ENCODE data around the gene ASCL4.

Gene ASCL4

GRCh38 chr12:107760809-107761501 is 13.5 kb upstream of the ASCL4 start, which contains the start of gene PRDM4:
TSS of gene PRDM4 (minus strand) at chr12:107761137. CDS start at chr12:107760515, 622 bp downstream.
- peaks cover 14 to 29% (median 24%) of the 10 kb centered on the region in 4 experiments for H3K4me1 ChIP-seq (ENCODE audit: control extremely low read depth in 1 of 4, control insufficient read depth in 4 of 4, insufficient read depth in 4 of 4, low read length in 3 of 4)
- H3K27ac ChIP-seq (ENCODE audit: insufficient read depth in 1 of 2, low read depth in 1 of 2, low read length in 2 of 2, poor library complexity in 1 of 2, severe bottlenecking in 2 of 2): peak within 1 kb of the TSS in 1 of 2 experiments; percentile 72
- peaks cover 0 to 2% (median 0%) of the 10 kb centered on the region in 5 experiments for H3K9me3 ChIP-seq (ENCODE audit: control extremely low read depth in 1 of 5, control insufficient read depth in 4 of 5, insufficient read depth in 2 of 5, low read depth in 1 of 5, low read length in 4 of 5)
- peak; percentile 93 to 97 (median 96) for DNase-seq
- POLR2A ChIA-PET: no interaction called here
- under 1% methylated on average over 77 of the region's 83 CpGs for WGBS (ENCODE audit: insufficient coverage)
- peaks cover 0 to 3% (median 0%) of the 10 kb centered on the region in 5 experiments for H3K27me3 ChIP-seq (replicated peaks in 2 of 5; ENCODE audit: control insufficient read depth in 4 of 5, insufficient read depth in 5 of 5, low read length in 4 of 5)
- CTCF ChIA-PET: interaction anchor here (0.8 to 1.2 kb wide), 3 partner anchors 124 to 157 kb away, joined by 3 to 4 read pairs (median 3); no protein-coding TSS in a partner anchor
- H3K4me3 ChIP-seq (ENCODE audit: control insufficient read depth in 1 of 7, extremely low read depth in 1 of 7, insufficient read depth in 4 of 7, low read depth in 2 of 7, low read length in 6 of 7): peak within 1 kb of the TSS; percentile 76 to 95 (median 86)
- peaks cover 3 to 13% (median 8%) of the 10 kb centered on the region in 4 experiments for H3K36me3 ChIP-seq (ENCODE audit: control insufficient read depth in 4 of 4, insufficient read depth in 4 of 4, low read length in 3 of 4)

- ChIA-PET POLR2A (no interaction called here), CTCF (interaction anchor here (1.1 to 1.4 kb wide), 3 partner anchors 127 to 157 kb away, joined by 3 to 5 read pairs (median 3); no protein-coding TSS in a partner anchor)
- Histone ChIP-seq H3K4me3 (ENCODE audit: control insufficient read depth in 1 of 7, extremely low read depth in 1 of 7, insufficient read depth in 4 of 7, low read depth in 2 of 7, low read length in 6 of 7) (peak overlapping the region; percentile 76 to 95 (median 86)), H3K36me3 (ENCODE audit: control insufficient read depth in 4 of 4, insufficient read depth in 4 of 4, low read length in 3 of 4) (peaks cover 3 to 8% (median 6%) of the 10 kb centered on the region in 4 experiments), H3K9me3 (ENCODE audit: control extremely low read depth in 1 of 5, control insufficient read depth in 4 of 5, insufficient read depth in 2 of 5, low read depth in 1 of 5, low read length in 4 of 5) (peaks cover 0 to 2% (median 0%) of the 10 kb centered on the region in 5 experiments), H3K27ac (ENCODE audit: insufficient read depth in 1 of 2, low read depth in 1 of 2, low read length in 2 of 2, poor library complexity in 1 of 2, severe bottlenecking in 2 of 2) (peak overlapping the region in 1 of 2 experiments; percentile 30), H3K27me3 (replicated peaks in 2 of 5; ENCODE audit: control insufficient read depth in 4 of 5, insufficient read depth in 5 of 5, low read length in 4 of 5) (peaks cover 0 to 3% (median 0%) of the 10 kb centered on the region in 5 experiments), H3K4me1 (ENCODE audit: control extremely low read depth in 1 of 4, control insufficient read depth in 4 of 4, insufficient read depth in 4 of 4, low read length in 3 of 4) (peaks cover 14 to 29% (median 24%) of the 10 kb centered on the region in 4 experiments)
- DNase-seq: peak; percentile 22 to 41 (median 29)
- WGBS (ENCODE audit: insufficient coverage): 4% methylated on average over 12 of the region's 12 CpGs
Measured at GRCh38 chr12:107761502-107761904, 13.0 kb upstream of the ASCL4 start.

GRCh38 chr12:107762874-107763273 is 11.6 kb upstream of the ASCL4 start:
- H3K9me3 ChIP-seq (ENCODE audit: control extremely low read depth in 1 of 5, control insufficient read depth in 4 of 5, insufficient read depth in 2 of 5, low read depth in 1 of 5, low read length in 4 of 5): peaks cover 0 to 2% (median 0%) of the 10 kb centered on the region in 5 experiments
- H3K4me3 ChIP-seq (ENCODE audit: control insufficient read depth in 1 of 7, extremely low read depth in 1 of 7, insufficient read depth in 4 of 7, low read depth in 2 of 7, low read length in 6 of 7): no peak overlapping the region
- H3K27me3 ChIP-seq (replicated peaks in 2 of 5; ENCODE audit: control insufficient read depth in 4 of 5, insufficient read depth in 5 of 5, low read length in 4 of 5): peaks cover 0 to 5% (median 0%) of the 10 kb centered on the region in 5 experiments
- ChIA-PET CTCF (interaction anchor here (0.7 to 1.7 kb wide), 7 partner anchors 23 to 1855 kb away, joined by 3 to 5 read pairs (median 4); no protein-coding TSS in a partner anchor), POLR2A (interaction anchor here (0.5 kb wide), 1 partner anchor 298 kb away, joined by 3 read pairs; no protein-coding TSS in a partner anchor)
- H3K36me3 ChIP-seq (ENCODE audit: control insufficient read depth in 4 of 4, insufficient read depth in 4 of 4, low read length in 3 of 4): peaks cover 0 to 2% (median 0%) of the 10 kb centered on the region in 4 experiments
- WGBS (ENCODE audit: insufficient coverage): 100% methylated on average over 1 of the region's 1 CpG
- H3K27ac ChIP-seq (ENCODE audit: insufficient read depth in 1 of 2, low read depth in 1 of 2, low read length in 2 of 2, poor library complexity in 1 of 2, severe bottlenecking in 2 of 2): no peak overlapping the region
- H3K4me1 ChIP-seq (ENCODE audit: control extremely low read depth in 1 of 4, control insufficient read depth in 4 of 4, insufficient read depth in 4 of 4, low read length in 3 of 4): peaks cover 14 to 29% (median 24%) of the 10 kb centered on the region in 4 experiments
- no peak for DNase-seq

GRCh38 chr12:107764626-107765025 is 9.9 kb upstream of the ASCL4 start:
- Histone ChIP-seq H3K27ac (ENCODE audit: insufficient read depth in 1 of 2, low read depth in 1 of 2, low read length in 2 of 2, poor library complexity in 1 of 2, severe bottlenecking in 2 of 2) (no peak overlapping the region), H3K4me3 (ENCODE audit: control insufficient read depth in 1 of 7, extremely low read depth in 1 of 7, insufficient read depth in 4 of 7, low read depth in 2 of 7, low read length in 6 of 7) (no peak overlapping the region), H3K9me3 (ENCODE audit: control extremely low read depth in 1 of 5, control insufficient read depth in 4 of 5, insufficient read depth in 2 of 5, low read depth in 1 of 5, low read length in 4 of 5) (peaks cover 0 to 2% (median 0%) of the 10 kb centered on the region in 5 experiments), H3K27me3 (replicated peaks in 2 of 5; ENCODE audit: control insufficient read depth in 4 of 5, insufficient read depth in 5 of 5, low read length in 4 of 5) (peaks cover 0 to 5% (median 0%) of the 10 kb centered on the region in 5 experiments), H3K36me3 (ENCODE audit: control insufficient read depth in 4 of 4, insufficient read depth in 4 of 4, low read length in 3 of 4) (no peaks in the 10 kb centered on the region), H3K4me1 (ENCODE audit: control extremely low read depth in 1 of 4, control insufficient read depth in 4 of 4, insufficient read depth in 4 of 4, low read length in 3 of 4) (peaks cover 11 to 17% (median 14%) of the 10 kb centered on the region in 4 experiments)
- CTCF ChIA-PET: interaction anchor here (1.3 to 2.0 kb wide), 2 partner anchors 18 to 149 kb away, joined by 4 read pairs; no protein-coding TSS in a partner anchor
- DNase-seq: no peak
- no CpG with 5 or more reads among the region's 4 CpGs for WGBS (ENCODE audit: insufficient coverage)
- POLR2A ChIA-PET: no interaction called here

- Histone ChIP-seq H3K9me3 (ENCODE audit: control extremely low read depth in 1 of 5, control insufficient read depth in 4 of 5, insufficient read depth in 2 of 5, low read depth in 1 of 5, low read length in 4 of 5) (peaks cover 0 to 2% (median 0%) of the 10 kb centered on the region in 5 experiments), H3K4me1 (ENCODE audit: control extremely low read depth in 1 of 4, control insufficient read depth in 4 of 4, insufficient read depth in 4 of 4, low read length in 3 of 4) (peaks cover 4 to 10% (median 8%) of the 10 kb centered on the region in 4 experiments), H3K36me3 (ENCODE audit: control insufficient read depth in 4 of 4, insufficient read depth in 4 of 4, low read length in 3 of 4) (no peaks in the 10 kb centered on the region), H3K4me3 (ENCODE audit: control insufficient read depth in 1 of 7, extremely low read depth in 1 of 7, insufficient read depth in 4 of 7, low read depth in 2 of 7, low read length in 6 of 7) (no peak overlapping the region), H3K27ac (ENCODE audit: insufficient read depth in 1 of 2, low read depth in 1 of 2, low read length in 2 of 2, poor library complexity in 1 of 2, severe bottlenecking in 2 of 2) (no peak overlapping the region), H3K27me3 (replicated peaks in 2 of 5; ENCODE audit: control insufficient read depth in 4 of 5, insufficient read depth in 5 of 5, low read length in 4 of 5) (peaks cover 0 to 5% (median 0%) of the 10 kb centered on the region in 5 experiments)
- ChIA-PET POLR2A (no interaction called here), CTCF (interaction anchor here (1.3 to 2.0 kb wide), 2 partner anchors 17 to 148 kb away, joined by 4 read pairs; no protein-coding TSS in a partner anchor)
- no peak for DNase-seq
- WGBS (ENCODE audit: insufficient coverage): no CpG with 5 or more reads among the region's 1 CpG
Measured at GRCh38 chr12:107765316-107765715, 9.2 kb upstream of the ASCL4 start.

DNA sequence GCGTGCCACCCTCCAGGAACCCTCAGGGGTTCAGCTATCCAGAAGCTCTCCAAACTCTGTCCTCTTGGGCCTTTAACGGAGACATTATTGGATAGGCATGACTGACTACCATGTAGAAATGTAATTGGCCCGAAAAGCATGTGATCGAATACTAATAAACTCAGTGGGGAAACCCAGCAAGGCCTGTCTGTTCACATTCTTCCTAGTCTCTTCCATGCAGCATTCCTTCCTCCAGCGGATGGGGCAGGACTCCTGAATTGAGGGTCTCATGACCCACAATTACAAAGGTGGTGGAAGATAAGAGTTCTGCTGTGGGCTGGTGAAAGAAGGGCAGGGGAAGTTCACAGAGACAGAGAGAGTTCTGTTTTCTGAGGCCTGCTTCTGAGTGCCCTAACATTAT is 7.0 kb upstream of the ASCL4 start:
- peaks cover 0 to 2% (median 0%) of the 10 kb centered on the region in 5 experiments for H3K9me3 ChIP-seq (ENCODE audit: control extremely low read depth in 1 of 5, control insufficient read depth in 4 of 5, insufficient read depth in 2 of 5, low read depth in 1 of 5, low read length in 4 of 5)
- no peak overlapping the region for H3K27ac ChIP-seq (ENCODE audit: insufficient read depth in 1 of 2, low read depth in 1 of 2, low read length in 2 of 2, poor library complexity in 1 of 2, severe bottlenecking in 2 of 2)
- DNase-seq: no peak
- no peaks in the 10 kb centered on the region for H3K4me1 ChIP-seq (ENCODE audit: control extremely low read depth in 1 of 4, control insufficient read depth in 4 of 4, insufficient read depth in 4 of 4, low read length in 3 of 4)
- ChIA-PET POLR2A (no interaction called here), CTCF (interaction anchor here (1.3 kb wide), 1 partner anchor 145 kb away, joined by 4 read pairs; no protein-coding TSS in a partner anchor)
- H3K27me3 ChIP-seq (replicated peaks in 2 of 5; ENCODE audit: control insufficient read depth in 4 of 5, insufficient read depth in 5 of 5, low read length in 4 of 5): peaks cover 0 to 8% (median 0%) of the 10 kb centered on the region in 5 experiments
- no peaks in the 10 kb centered on the region for H3K36me3 ChIP-seq (ENCODE audit: control insufficient read depth in 4 of 4, insufficient read depth in 4 of 4, low read length in 3 of 4)
- H3K4me3 ChIP-seq (ENCODE audit: control insufficient read depth in 1 of 7, extremely low read depth in 1 of 7, insufficient read depth in 4 of 7, low read depth in 2 of 7, low read length in 6 of 7): no peak overlapping the region
- WGBS (ENCODE audit: insufficient coverage): 92% methylated on average over 4 of the region's 5 CpGs
